Measurements from ENCODE around the gene ZNF655.
A peak's percentile ranks its signal among the peaks of the same experiment; 100 is the strongest.

DNA sequence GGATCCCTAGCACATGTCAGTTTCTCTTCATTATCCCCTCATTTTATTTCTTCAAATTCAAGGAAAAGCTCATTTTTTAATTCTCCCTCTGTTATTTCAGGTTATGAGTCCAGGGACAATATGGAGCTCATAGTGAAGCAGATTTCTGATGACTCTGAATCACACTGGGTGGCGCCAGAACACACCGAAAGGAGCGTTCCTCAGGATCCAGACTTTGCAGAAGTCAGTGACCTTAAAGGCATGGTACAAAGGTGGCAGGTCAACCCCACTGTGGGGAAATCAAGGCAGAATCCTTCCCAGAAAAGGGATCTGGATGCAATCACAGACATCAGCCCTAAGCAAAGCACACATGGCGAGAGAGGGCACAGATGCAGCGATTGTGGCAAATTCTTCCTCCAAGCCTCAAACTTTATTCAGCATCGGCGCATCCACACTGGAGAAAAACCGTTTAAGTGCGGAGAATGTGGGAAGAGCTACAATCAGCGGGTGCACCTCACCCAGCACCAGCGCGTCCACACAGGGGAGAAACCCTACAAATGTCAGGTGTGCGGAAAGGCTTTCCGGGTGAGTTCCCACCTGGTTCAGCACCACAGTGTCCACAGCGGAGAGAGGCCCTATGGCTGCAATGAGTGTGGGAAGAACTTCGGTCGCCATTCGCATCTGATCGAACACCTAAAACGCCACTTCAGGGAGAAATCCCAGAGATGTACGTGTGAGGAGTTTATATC, 32.6 kb upstream of the ZNF655 start:
- TF ChIP-seq CTCF (IDR thresholded peaks at IDR 0.05; ENCODE audit: poor library complexity) (peak; percentile 30), EZH2 (IDR thresholded peaks at IDR 0.05; ENCODE audit: borderline replicate concordance) (no peak), EZH2phosphoT487 (IDR thresholded peaks at IDR 0.05; ENCODE audit: low read depth, severe bottlenecking, unreplicated experiment) (no peak)

Data from hepatocyte (in vitro differentiated cells).